MCF 10A (cell line): ENCODE measurements around the gene SPSB1. TPM values are rescaled to one million over a fixed set of nuclear protein-coding genes. Genes with fewer than 3 reads are reported as not detected.

Experiments used
- BruUV-seq: library from RNA; stranded (reverse); fragments of 400-500 nt; replicated peaks from 2 replicates; lab custom pipeline; 2021; lab: Mats Ljungman, UMichigan
- CTCF ChIA-PET: fragments of 300-600 bp; sonication (Branson Sonifier 250); formaldehyde crosslinking; extraction: SDS; loops from one replicate; lab custom pipeline; 2021; ENCODE audit warnings: antibody characterized with exemption, inconsistent platforms; lab: Yijun Ruan, JAX
- POLR2A ChIA-PET: fragments of 300-600, 350-650 bp; sonication (Branson Sonifier 250); formaldehyde crosslinking; extraction: SDS; loops from one replicate; lab custom pipeline; 2020; ENCODE audit warnings: antibody characterized with exemption, inconsistent platforms; lab: Yijun Ruan, JAX
- DNase-seq: peaks from one replicate; pipeline ENCODE4 v3.0.0-alpha.2; 2018; ENCODE audit not compliant: unreplicated experiment
- H3K27ac Mint-ChIP-seq: one replicate; pipeline ENCODE4 v1.8.0; 2022; ENCODE audit warnings: mild to moderate bottlenecking, low read depth, mixed read lengths; ENCODE audit not compliant: unreplicated experiment
- H3K27me3 Mint-ChIP-seq: one replicate; pipeline ENCODE4 v1.8.0; 2022; ENCODE audit warnings: mixed read lengths; ENCODE audit not compliant: insufficient read depth, unreplicated experiment
- H3K36me3 Mint-ChIP-seq: one replicate; pipeline ENCODE4 v1.8.0; 2022; ENCODE audit warnings: mild to moderate bottlenecking, moderate library complexity, mixed read lengths; ENCODE audit not compliant: insufficient read depth, unreplicated experiment
- H3K4me1 Mint-ChIP-seq: one replicate; pipeline ENCODE4 v1.8.0; 2022; ENCODE audit warnings: mixed read lengths; ENCODE audit not compliant: insufficient read depth, unreplicated experiment
- H3K4me3 Mint-ChIP-seq: one replicate; pipeline ENCODE4 v1.8.0; 2022; ENCODE audit warnings: mild to moderate bottlenecking, moderate library complexity, mixed read lengths; ENCODE audit not compliant: unreplicated experiment
- H3K9me3 Mint-ChIP-seq: one replicate; pipeline ENCODE4 v1.8.0; 2022; ENCODE audit warnings: mixed read lengths; ENCODE audit not compliant: unreplicated experiment
- CTCF ChIP-seq: fragments of 200-600 bp; IDR thresholded peaks from one replicate; pipeline ENCODE4 v1.8.0; 2022; ENCODE audit warnings: antibody characterized with exemption, mild to moderate bottlenecking; ENCODE audit not compliant: unreplicated experiment
- intact Hi-C: fragments of 100-400 bp; cut with micrococcal nuclease; formaldehyde crosslinking; loops from 2 replicates; pipeline ENCODE4 v1.14.1; 2022
- total RNA-seq: library from RNA; stranded (reverse); gene quantifications from 2 replicates; pipeline ENCODE4 v1.2.3, GENCODE V29; 2022

The SPSB1 gene
- total RNA-seq, 1 experiment from 2014 or later, result 8.2 TPM

- no peaks in the 10 kb centered on the region for H3K4me1 Mint-ChIP-seq
- intact Hi-C loops, result no loop called here
- no peaks in the 10 kb centered on the region for H3K9me3 Mint-ChIP-seq
- peak; percentile 14 for DNase-seq
- CTCF ChIA-PET, result no interaction called here
- H3K27me3 Mint-ChIP-seq, result peaks cover 6% of the 10 kb centered on the region
- H3K27ac Mint-ChIP-seq, result no peak overlapping the region
- BruUV-seq, result no TSS peak
- H3K36me3 Mint-ChIP-seq, result no peaks in the 10 kb centered on the region
- no peak overlapping the region for H3K4me3 Mint-ChIP-seq
- TF ChIP-seq CTCF, result no peak
- POLR2A ChIA-PET, result no interaction called here
Observed at GRCh38 chr1:9376886-9377333, 84.2 kb downstream of the SPSB1 start.

- no peak for DNase-seq
- Mint-ChIP-seq H3K36me3 (no peaks in the 10 kb centered on the region), H3K4me1 (no peaks in the 10 kb centered on the region), H3K4me3 (no peak overlapping the region), H3K9me3 (no peaks in the 10 kb centered on the region), H3K27me3 (peaks cover 6% of the 10 kb centered on the region), H3K27ac (no peak overlapping the region)
- CTCF ChIA-PET, result interaction anchor here (0.6 kb wide), 2 partner anchors 16 to 98 kb away, joined by 3 to 5 read pairs; no protein-coding TSS in a partner anchor
- TF ChIP-seq CTCF, result no peak
- POLR2A ChIA-PET, result interaction anchor here (1.2 kb wide), 1 partner anchor 11 kb away, joined by 3 read pairs; no protein-coding TSS in a partner anchor
- intact Hi-C loops, result no loop called here
- no TSS peak for BruUV-seq
Observed at GRCh38 chr1:9378801-9379200, 86.1 kb downstream of the SPSB1 start.

GRCh38 chr1:9380711-9381110 is 88.0 kb downstream of the SPSB1 start:
- Mint-ChIP-seq H3K36me3 (no peaks in the 10 kb centered on the region), H3K27me3 (peaks cover 6% of the 10 kb centered on the region), H3K9me3 (no peaks in the 10 kb centered on the region), H3K4me3 (no peak overlapping the region), H3K4me1 (peaks cover 10% of the 10 kb centered on the region), H3K27ac (no peak overlapping the region)
- ChIA-PET POLR2A (interaction anchor here (0.9 kb wide), 1 partner anchor 63 kb away, joined by 3 read pairs; no protein-coding TSS in a partner anchor), CTCF (no interaction called here)
- DNase-seq, result no peak
- intact Hi-C loops, result no loop called here
- no TSS peak for BruUV-seq
- TF ChIP-seq CTCF, result no peak

- TF ChIP-seq CTCF, result no peak
- Mint-ChIP-seq H3K9me3 (no peaks in the 10 kb centered on the region), H3K4me3 (no peak overlapping the region), H3K36me3 (no peaks in the 10 kb centered on the region), H3K27ac (no peak overlapping the region), H3K27me3 (peaks cover 6% of the 10 kb centered on the region), H3K4me1 (peaks cover 16% of the 10 kb centered on the region)
- DNase-seq, result no peak
- POLR2A ChIA-PET, result no interaction called here
- intact Hi-C loops, result no loop called here
- CTCF ChIA-PET, result interaction anchor here (0.5 to 0.6 kb wide), 2 partner anchors 208 to 1819 kb away, joined by 3 read pairs; no protein-coding TSS in a partner anchor
- no TSS peak for BruUV-seq
Observed at GRCh38 chr1:9382643-9383491, 90.2 kb downstream of the SPSB1 start.
